Stimulated activated CD4-positive, alpha-beta T cell treated with anti-CD3 and anti-CD28 coated beads, Interleukin-4, amount 100 ng/mL, for 48 hours (primary cell): ENCODE data around the gene SFRP5.

Source experiments
- DNase-seq, 2 donors: peaks; one replicate each; pipeline ENCODE4 v3.0.0-alpha.2; 2020; ENCODE audit warnings: low read depth in 2 of 2

Gene SFRP5

GRCh38 chr10:97785731-97786130 is 13.9 kb upstream of the SFRP5 start:
- no peak for DNase-seq

GRCh38 chr10:97785231-97785630 is 13.4 kb upstream of the SFRP5 start:
- no peak for DNase-seq

- DNase-seq = no peak
These were observed 12.5 kb upstream of the SFRP5 start for GRCh38 chr10:97784200-97784810.

GRCh38 chr10:97782455-97783228 is 10.8 kb upstream of the SFRP5 start:
- no peak for DNase-seq

GRCh38 chr10:97781618-97782331 is 10.0 kb upstream of the SFRP5 start:
- no peak for DNase-seq

- no peak for DNase-seq
These were observed 9.2 kb upstream of the SFRP5 start for GRCh38 chr10:97780841-97781617.

GRCh38 chr10:97779975-97780374 is 8.2 kb upstream of the SFRP5 start:
- no peak for DNase-seq

GRCh38 chr10:97779492-97779891 is 7.7 kb upstream of the SFRP5 start:
- no peak for DNase-seq

- no peak for DNase-seq
These were observed 6.9 kb upstream of the SFRP5 start for GRCh38 chr10:97778452-97779302.

- no peak for DNase-seq
These were observed 5.3 kb upstream of the SFRP5 start for GRCh38 chr10:97777143-97777542.

- no peak for DNase-seq
These were observed 3.1 kb upstream of the SFRP5 start for GRCh38 chr10:97774811-97775294.

GRCh38 chr10:97773096-97773495 is 1.3 kb upstream of the SFRP5 start:
- DNase-seq = no peak

GRCh38 chr10:97771055-97771891 is 526 bp downstream of the SFRP5 start:
- no peak for DNase-seq

GRCh38 chr10:97770255-97770654 is 1.5 kb downstream of the SFRP5 start:
- no peak for DNase-seq

- DNase-seq = no peak
These were observed 3.2 kb downstream of the SFRP5 start for GRCh38 chr10:97768322-97769315.

- DNase-seq = no peak
These were observed 4.5 kb downstream of the SFRP5 start for GRCh38 chr10:97766996-97767924.

- DNase-seq = no peak
These were observed 5.5 kb downstream of the SFRP5 start for GRCh38 chr10:97766106-97766810.
